Measurements from ENCODE around the gene CHRDL2. TPM values are rescaled to one million over a fixed set of nuclear protein-coding genes. Genes with fewer than 3 reads are reported as not detected.

The CHRDL2 gene
- total and polyA plus RNA-seq, 9 donors: 0.22 to 12.3 (median 2.7) TPM; not detected in 4

DNA sequence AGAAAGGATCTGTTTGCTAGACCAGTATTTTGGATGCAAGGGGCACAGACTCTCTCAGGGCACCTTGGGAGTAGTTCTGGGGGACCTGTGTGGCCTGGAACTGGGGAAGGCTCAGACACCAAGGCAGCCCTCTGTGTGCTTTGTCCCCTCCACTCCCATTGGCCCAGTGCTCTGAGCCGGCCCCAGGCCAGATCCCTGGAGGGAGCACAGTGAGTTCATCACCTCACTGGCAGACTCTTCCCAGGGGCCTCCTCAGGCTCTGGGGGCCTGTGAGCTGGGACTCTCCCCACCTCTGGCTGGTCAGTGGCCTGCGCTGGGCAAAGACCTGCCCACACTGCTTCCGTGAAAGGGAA is 51.7 kb downstream of the CHRDL2 start:
- 80 to 96% (median 88%) methylated on average over 3 of the region's 3 CpGs for WGBS, 3 donors
- Histone ChIP-seq H3K27me3 (no peaks in the 10 kb centered on the region), H3K27ac (no peak overlapping the region), H3K4me3 (no peak overlapping the region), H3K4me1 (ENCODE audit: insufficient read depth) (peaks cover 4% of the 10 kb centered on the region), H3K36me3 (no peaks in the 10 kb centered on the region), H3K9me3 (no peaks in the 10 kb centered on the region)
- DNase-seq: peak in 2 of 5 donors; percentile 15 to 16
- intact Hi-C loops (cut with DNase I): no loop called here
- no peak for TF ChIP-seq POLR2A (IDR thresholded peaks at IDR 0.05)
- TF ChIP-seq, protein P1, sequence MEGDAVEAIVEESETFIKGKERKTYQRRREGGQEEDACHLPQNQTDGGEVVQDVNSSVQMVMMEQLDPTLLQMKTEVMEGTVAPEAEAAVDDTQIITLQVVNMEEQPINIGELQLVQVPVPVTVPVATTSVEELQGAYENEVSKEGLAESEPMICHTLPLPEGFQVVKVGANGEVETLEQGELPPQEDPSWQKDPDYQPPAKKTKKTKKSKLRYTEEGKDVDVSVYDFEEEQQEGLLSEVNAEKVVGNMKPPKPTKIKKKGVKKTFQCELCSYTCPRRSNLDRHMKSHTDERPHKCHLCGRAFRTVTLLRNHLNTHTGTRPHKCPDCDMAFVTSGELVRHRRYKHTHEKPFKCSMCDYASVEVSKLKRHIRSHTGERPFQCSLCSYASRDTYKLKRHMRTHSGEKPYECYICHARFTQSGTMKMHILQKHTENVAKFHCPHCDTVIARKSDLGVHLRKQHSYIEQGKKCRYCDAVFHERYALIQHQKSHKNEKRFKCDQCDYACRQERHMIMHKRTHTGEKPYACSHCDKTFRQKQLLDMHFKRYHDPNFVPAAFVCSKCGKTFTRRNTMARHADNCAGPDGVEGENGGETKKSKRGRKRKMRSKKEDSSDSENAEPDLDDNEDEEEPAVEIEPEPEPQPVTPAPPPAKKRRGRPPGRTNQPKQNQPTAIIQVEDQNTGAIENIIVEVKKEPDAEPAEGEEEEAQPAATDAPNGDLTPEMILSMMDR (IDR thresholded peaks at IDR 0.05): no peak

DNA sequence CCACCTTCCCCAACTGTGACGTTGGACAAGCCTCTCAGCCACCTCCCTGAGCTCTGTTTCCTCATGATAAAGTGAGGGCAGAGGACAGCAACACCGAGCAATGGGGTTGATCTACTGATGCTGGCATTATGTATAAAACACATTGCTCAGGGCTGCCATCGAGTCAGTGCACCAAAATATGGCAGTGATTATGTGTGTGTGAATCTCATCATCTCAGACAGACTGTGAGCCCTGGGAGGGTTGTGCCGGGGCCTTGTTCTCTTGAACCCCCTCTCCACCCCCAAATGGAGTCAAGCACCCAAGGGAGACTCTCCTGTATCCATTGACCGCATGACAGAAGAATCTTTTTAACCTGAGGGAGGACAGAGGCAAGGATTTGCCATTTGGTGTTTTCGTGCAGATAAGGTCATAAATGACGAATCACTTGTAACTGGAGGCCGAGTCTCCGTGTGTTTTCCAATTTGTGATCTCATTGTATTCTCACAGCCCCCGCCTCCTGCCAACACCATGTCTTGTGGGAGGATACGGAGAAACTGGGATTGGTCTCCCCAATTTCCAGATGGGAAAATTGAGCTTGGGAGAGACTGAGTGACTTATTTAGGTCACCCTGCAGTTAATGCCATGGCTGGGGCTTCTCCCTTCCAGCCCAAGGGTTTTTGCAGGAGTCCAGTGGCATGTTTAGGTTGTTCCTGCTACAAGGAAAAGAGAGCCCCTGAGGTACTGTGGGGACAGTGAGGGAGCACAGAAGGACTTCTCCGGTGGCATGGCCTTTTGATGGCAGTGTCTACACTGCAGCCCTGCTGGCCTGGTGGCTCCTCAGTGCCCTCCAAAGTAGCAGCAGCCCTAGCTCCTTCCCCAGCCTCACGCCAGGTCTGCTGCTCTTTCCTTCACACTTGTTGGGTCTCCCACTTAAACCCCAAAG is 52.4 kb downstream of the CHRDL2 start:
- H3K4me3 ChIP-seq: no peak overlapping the region
- H3K27me3 ChIP-seq: no peaks in the 10 kb centered on the region
- intact Hi-C loops (cut with DNase I): no loop called here
- no peak overlapping the region for H3K27ac ChIP-seq
- peak in 2 of 5 donors; percentile 9 to 21 for DNase-seq
- H3K9me3 ChIP-seq: no peaks in the 10 kb centered on the region
- no peaks in the 10 kb centered on the region for H3K36me3 ChIP-seq
- peaks cover 3% of the 10 kb centered on the region for H3K4me1 ChIP-seq (ENCODE audit: insufficient read depth)
- TF ChIP-seq EP300 (IDR thresholded peaks at IDR 0.05) (no peak), POLR2A (IDR thresholded peaks at IDR 0.05) (no peak)
- TF ChIP-seq, protein P1 (IDR thresholded peaks at IDR 0.05): no peak
- WGBS, 3 donors: 63 to 81% (median 78%) methylated on average over 13 of the region's 13 CpGs

DNA sequence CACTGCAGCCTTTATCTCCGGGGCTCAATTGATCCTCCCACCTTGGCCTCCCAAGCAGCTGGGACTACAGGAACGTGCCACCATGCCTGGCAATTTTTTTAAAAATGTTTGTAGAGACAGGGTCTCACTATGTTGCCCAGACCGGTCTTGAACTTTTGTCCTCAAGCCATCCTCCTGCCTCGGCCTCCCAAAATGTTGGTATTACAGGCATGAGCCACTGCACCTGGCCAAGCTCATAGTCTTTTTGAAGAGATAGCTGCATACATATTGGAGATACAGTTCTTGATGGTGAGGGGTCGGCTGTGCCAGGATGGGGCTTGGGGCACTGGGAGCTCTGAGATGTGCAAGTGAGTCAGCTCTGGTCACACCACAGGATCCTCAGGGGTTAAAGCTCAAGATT is 53.2 kb downstream of the CHRDL2 start:
- Histone ChIP-seq H3K9me3 (no peaks in the 10 kb centered on the region), H3K4me3 (no peak overlapping the region), H3K36me3 (no peaks in the 10 kb centered on the region), H3K27me3 (no peaks in the 10 kb centered on the region), H3K4me1 (ENCODE audit: insufficient read depth) (peaks cover 6% of the 10 kb centered on the region), H3K27ac (no peak overlapping the region)
- TF ChIP-seq EP300 (IDR thresholded peaks at IDR 0.05) (no peak), POLR2A (IDR thresholded peaks at IDR 0.05) (no peak)
- TF ChIP-seq, protein P1 (IDR thresholded peaks at IDR 0.05): no peak
- 92 to 96% (median 93%) methylated on average over 5 of the region's 5 CpGs for WGBS, 3 donors
- DNase-seq: peak in 2 of 5 donors; percentile 7 to 9
- intact Hi-C loops (cut with DNase I): no loop called here

DNA sequence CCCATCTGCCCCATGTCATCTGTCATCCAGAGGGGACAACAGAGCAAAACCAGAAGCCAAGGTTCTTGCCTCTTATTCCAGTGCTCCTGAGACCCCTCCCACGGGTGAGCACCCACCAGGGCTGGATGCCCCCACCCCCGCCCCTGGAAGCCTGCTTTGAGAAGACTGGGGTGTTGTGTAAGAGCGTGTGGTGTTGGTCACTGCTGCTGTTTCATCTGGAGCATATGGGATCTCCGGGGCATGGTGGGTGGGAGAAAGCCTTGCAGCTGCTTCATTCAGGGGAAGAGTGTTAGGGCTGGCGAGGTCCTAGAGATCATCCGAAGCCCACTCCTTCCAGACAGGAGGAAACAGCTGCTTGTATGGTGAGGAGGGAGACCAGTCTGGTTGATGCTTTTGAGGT is 54.1 kb downstream of the CHRDL2 start:
- WGBS, 3 donors: 47 to 71% (median 62%) methylated on average over 6 of the region's 6 CpGs
- H3K4me1 ChIP-seq (ENCODE audit: insufficient read depth): peaks cover 13% of the 10 kb centered on the region
- no peak for TF ChIP-seq POLR2A (IDR thresholded peaks at IDR 0.05)
- H3K27ac ChIP-seq: no peak overlapping the region
- DNase-seq: peak in 1 of 5 donors; percentile 9
- intact Hi-C loops (cut with DNase I): no loop called here
- no peaks in the 10 kb centered on the region for H3K9me3 ChIP-seq
- H3K36me3 ChIP-seq: no peaks in the 10 kb centered on the region
- no peaks in the 10 kb centered on the region for H3K27me3 ChIP-seq
- H3K4me3 ChIP-seq: no peak overlapping the region

DNA sequence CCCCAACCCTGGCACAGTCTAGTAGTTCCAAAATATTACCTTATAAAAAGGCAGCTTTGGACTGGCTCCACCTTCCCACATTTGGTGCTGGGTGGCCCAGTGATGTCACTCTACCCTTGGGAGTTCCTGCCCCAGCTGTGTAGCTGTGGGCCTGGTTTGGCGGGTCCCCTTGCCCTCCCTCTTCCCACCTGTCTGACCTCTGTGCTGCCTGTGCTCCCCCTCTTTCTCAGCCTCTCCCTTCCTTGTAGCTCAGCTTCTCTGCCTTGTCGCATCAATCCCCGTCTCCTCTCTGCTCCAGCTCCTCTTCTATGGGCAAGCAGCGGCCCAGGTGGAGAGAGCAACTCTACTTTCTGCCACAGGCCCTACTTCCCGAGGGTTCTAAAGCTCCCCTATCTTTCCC is 54.6 kb downstream of the CHRDL2 start:
- Histone ChIP-seq H3K4me3 (no peak overlapping the region), H3K27ac (no peak overlapping the region), H3K9me3 (no peaks in the 10 kb centered on the region), H3K27me3 (no peaks in the 10 kb centered on the region), H3K36me3 (no peaks in the 10 kb centered on the region), H3K4me1 (ENCODE audit: insufficient read depth) (peaks cover 13% of the 10 kb centered on the region)
- intact Hi-C loops (cut with DNase I): no loop called here
- peak in 1 of 5 donors; percentile 15 for DNase-seq
- 83 to 88% (median 83%) methylated on average over 5 of the region's 5 CpGs for WGBS, 3 donors
- TF ChIP-seq POLR2A (IDR thresholded peaks at IDR 0.05) (no peak), EP300 (IDR thresholded peaks at IDR 0.05) (no peak)
- TF ChIP-seq, protein P1 (IDR thresholded peaks at IDR 0.05): no peak

All from ovary (tissue), 9 donors.